Measurements from ENCODE around the gene RNF217.
"Not testable (repeated sequence)": the region's sequence is repeated elsewhere in the genome, so short reads cannot be mapped to it uniquely, and the experiment has no call there.

RNF217 gene, protein sequence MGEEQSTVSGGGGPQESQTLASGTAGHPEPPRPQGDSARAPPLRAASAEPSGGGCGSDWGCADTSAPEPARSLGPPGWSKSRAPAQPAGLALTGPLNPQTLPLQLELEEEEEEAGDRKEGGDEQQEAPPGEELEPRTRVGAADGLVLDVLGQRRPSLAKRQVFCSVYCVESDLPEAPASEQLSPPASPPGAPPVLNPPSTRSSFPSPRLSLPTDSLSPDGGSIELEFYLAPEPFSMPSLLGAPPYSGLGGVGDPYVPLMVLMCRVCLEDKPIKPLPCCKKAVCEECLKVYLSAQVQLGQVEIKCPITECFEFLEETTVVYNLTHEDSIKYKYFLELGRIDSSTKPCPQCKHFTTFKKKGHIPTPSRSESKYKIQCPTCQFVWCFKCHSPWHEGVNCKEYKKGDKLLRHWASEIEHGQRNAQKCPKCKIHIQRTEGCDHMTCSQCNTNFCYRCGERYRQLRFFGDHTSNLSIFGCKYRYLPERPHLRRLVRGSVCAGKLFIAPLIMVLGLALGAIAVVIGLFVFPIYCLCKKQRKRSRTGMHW

DNA sequence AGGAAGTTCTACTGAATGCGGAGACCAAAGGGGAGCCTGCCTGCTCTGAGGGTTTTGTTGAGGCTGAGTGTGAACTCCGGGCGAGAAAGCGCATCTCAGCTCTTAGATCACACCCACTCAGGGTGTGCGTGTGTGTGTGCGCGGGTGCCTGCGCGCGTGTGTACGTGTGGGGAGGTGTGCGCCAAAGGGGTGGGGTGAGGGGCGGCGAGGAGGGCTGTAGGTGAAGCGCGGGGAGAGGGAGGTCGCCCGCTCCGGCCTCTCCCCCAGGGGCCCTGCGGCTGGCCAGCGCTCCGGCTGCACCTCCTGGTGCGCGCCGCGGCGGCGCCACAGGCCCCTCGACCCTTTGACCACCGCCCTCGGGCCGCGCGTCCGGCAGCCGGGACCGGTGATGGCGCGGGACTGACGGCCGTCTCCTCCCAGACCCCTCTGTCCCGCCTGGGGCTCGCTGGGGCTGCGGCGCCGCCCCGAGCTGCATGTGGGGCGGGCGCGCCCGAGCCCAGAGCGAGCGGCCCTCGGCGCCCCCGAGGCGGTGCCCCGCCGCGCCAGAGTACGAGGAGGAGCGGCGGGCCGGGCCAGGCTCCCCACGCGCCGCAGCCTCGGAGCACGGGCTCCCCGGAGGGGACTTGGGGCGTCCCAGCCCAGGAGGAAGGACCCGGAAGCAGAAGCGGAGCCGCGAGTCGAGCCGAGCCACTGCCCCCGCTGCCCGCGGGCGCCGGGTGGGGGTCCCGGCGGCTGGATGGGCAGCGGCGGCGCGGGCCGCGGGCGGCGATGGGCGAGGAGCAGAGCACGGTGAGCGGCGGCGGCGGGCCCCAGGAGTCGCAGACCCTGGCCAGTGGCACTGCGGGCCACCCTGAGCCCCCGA lies at the start of gene RNF217:
Gene RNF217 (plus strand): TSS at position 661 of the 862 bp plus-strand sequence. CDS start 108 bp downstream, at position 769.
- DNase-seq = peak; percentile 14

- DNase-seq = no peak
Measured at GRCh38 chr6:124913056-124913455, 49.2 kb upstream of the RNF217 start.

- no peak for DNase-seq
Measured at GRCh38 chr6:124917769-124918168, 44.5 kb upstream of the RNF217 start.

GRCh38 chr6:124919703-124920102 lies 42.5 kb upstream of the RNF217 start:
- not testable (repeated sequence) for DNase-seq

- no peak for DNase-seq
Measured at GRCh38 chr6:124924333-124924759, 37.9 kb upstream of the RNF217 start.

GRCh38 chr6:124926435-124926834 lies 35.8 kb upstream of the RNF217 start:
- DNase-seq = no peak

- DNase-seq = no peak
Measured at GRCh38 chr6:124927806-124928205, 34.4 kb upstream of the RNF217 start.

DNA sequence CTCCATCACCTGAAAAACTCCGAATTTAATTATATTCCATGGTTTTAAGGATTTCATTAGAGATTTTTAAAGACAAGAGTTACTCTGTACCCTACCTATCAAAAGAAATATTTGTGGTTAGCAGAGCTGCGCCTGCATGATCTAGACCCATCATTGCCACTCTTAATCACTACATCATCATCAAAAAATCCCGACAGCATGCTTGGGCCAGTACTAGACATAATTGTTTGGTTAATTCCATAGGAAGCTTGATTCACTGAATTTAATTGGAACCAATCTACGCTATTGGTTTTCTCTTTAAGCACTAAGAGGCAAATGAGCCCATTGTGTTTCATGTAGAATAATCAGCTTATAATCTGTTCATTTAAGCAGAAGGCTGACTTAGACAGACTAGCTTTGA lies 33.4 kb upstream of the RNF217 start:
- no peak for DNase-seq

GRCh38 chr6:124937645-124938044 lies 24.6 kb upstream of the RNF217 start:
- DNase-seq = no peak

DNA sequence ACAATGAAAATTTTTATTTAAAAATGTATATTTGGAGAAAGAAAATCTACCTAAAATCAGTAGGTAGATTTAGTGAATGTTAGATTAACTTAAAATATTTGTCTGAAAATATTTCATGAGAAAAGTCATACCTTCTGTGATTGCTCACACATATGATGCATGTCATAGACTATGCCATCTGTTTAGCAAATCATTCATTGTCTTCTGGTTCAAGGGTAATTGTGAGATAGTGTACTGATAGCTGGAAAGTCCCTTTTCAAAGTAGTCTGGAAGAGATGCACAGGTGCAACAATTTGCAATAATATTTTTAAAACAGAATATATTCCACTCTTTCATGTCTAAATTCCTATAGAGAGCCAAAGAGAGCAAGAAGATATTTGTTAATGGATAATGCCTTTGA lies 21.0 kb upstream of the RNF217 start:
- no peak for DNase-seq

- no peak for DNase-seq
Measured at GRCh38 chr6:124943658-124944057, 18.6 kb upstream of the RNF217 start.

DNA sequence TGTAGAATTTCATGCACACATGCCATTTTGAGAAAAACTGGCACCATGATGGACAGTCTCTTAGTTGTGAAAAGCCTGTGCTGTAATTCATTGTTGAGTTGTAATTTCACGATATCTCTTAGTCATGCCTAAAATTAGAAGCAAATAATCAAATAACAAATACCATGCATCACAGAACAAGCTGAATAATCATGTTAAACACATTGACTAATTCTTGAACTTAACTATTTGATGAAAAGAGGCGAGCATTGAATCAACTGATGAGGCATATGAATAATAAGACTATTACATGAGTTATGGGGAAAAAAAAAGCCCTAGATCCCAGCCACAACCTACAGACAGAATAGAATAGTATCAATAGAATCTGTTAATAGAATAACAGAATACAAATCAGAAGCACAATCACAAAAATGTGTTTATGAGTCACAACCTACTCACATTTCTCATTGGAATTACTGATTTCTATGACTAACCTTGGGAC lies 14.2 kb upstream of the RNF217 start:
- no peak for DNase-seq

- DNase-seq = no peak
Measured at GRCh38 chr6:124949706-124950105, 12.5 kb upstream of the RNF217 start.

- no peak for DNase-seq
Measured at GRCh38 chr6:124953808-124954207, 8.4 kb upstream of the RNF217 start.

DNA sequence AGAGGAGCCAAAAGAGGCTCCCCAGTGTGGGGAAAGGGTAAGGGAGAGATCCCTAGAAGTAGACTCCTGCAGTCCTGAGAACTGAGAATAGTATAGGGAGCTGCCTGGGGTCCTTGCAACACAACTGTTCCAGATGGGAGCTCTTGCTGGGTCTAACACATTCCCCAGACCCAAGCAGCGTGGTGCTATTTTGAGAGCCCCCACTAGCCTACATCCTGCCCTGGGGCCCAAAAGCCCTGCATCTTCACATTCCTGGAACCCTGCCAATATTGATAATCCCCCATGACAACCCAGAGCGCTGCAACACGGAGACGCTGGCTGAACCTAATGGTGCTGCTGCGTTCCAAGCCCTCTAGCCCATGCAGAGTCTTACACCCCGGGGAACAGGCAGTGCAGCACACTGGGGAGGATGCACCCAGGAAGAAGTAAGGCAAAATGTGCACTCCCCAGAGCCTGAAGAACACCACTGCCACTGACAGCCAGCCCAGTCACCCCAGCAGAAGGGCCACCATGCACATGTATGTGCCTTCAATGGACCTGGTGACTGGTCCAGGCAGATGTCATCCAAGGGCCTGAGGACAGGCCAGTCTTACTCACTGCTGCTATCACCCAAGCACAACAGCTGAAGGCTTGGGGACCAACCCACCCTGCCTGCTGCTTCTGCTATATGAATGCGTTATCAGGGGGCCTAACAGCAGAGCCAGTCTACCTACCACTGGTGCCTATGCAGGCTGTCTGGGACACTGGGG lies 7.0 kb upstream of the RNF217 start:
- no peak for DNase-seq

DNA sequence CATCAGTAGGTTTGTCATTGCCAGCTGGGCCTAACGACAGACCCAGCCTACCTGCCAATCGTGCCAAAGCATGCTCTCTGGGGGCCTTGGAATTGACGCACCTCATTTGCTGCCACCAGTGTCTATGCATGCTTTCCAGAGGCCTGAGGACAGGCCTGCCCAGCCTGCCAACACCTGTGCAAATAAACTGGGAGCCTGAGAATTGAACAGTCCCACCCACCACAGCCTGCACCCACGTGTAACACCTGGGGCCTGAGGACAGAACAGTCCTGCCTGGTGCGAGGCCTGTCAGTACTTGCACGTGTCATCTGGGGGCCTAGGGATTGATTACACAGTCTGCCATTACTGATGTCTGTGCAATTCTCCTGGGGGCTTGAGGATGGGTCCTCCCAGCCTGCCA lies 6.2 kb upstream of the RNF217 start:
- no peak for DNase-seq

DNA sequence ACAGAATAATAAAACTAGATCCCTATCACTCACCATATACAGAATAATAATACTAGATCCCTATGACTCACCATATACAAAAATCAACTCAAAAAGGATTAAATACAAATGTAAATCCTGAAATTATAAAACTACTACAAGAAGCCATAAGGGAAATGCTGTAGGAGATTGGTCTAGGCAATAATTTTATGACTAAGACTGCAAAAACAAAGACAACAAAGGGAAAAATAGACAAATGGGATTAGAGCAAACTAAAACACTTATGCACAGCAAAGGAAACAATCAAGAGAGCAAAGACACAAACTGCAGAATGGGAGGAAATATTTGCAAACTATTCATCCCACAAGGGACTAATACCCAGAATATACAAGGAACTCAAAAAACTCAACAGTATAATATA lies 4.1 kb upstream of the RNF217 start:
- no peak for DNase-seq

DNA sequence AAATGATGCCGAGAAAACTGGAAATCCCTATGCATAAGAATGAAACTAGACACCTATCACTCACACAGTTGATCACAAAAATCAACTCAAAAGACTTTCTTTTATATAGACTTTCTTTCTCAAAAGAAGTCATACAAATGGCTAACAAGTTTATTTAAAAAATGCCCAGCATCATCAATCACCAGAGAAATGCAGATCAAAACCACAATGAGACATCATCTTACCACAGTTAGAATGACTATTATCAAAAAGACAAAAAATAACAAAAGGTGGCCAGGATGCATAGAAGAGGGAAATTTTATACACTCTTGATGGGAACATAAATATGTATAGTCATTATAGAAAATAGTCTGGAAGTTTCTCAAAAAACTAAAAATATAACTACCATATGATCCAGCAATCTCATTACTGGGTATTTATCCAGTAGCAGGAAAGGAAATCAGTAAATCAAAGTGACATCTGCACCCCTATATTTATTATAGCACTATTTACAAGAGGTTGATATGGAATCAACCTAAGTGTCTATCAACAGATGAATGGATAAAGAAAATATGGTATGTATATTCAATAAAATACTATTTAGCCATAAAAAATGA lies 3.4 kb upstream of the RNF217 start:
- DNase-seq = no peak

- no peak for DNase-seq
Measured at GRCh38 chr6:124960757-124961463, 1.3 kb upstream of the RNF217 start.

DNA sequence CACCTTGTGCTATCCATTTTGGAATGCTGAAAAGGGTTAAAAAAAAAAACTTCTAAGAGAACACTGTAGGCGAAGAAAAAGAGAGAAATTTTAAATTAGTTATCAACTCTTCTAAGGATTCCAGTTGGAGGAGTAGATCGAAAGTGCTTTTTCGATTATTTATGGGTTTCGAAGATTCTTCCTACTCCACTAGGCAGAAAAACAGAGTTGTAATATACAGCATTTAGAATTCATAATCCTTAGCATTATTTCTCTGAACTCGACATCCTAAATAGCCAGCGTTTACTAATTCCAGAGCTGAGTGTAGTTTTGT lies 817 bp upstream of the RNF217 start:
- DNase-seq = no peak

DNA sequence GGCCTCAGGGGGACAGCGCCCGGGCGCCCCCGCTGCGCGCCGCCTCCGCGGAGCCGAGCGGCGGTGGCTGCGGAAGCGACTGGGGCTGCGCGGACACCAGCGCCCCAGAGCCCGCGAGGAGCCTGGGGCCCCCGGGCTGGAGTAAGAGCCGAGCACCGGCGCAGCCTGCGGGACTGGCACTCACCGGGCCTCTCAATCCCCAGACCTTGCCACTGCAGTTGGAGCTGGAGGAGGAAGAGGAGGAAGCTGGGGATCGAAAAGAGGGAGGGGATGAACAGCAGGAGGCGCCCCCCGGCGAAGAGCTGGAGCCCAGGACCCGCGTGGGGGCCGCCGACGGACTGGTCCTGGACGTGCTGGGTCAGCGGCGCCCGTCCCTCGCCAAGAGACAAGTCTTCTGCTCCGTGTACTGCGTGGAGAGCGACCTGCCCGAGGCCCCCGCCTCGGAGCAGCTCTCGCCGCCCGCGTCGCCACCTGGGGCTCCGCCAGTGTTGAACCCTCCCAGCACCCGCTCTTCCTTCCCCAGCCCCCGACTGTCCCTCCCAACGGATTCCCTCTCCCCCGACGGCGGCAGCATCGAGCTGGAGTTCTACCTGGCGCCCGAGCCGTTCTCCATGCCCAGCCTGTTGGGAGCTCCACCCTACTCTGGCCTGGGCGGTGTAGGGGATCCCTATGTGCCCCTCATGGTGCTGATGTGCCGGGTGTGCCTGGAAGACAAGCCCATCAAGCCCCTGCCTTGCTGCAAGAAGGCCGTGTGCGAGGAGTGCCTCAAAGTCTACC lies 590 bp downstream of the RNF217 start:
- DNase-seq = peak; percentile 3

Data from activated CD4-positive, alpha-beta T cell treated with anti-CD3 and anti-CD28 coated beads, Interleukin-2, Interleukin-6, amounts not matched to agents 100 ng/mL and 50 ng/mL, durations not matched to agents 16 hours and 8 hours (primary cell).